Measurements from ENCODE around the gene TRIM9.

TRIM9 gene

GRCh38 chr14:51028361-51028760 is 66.5 kb downstream of the TRIM9 start:
- Histone ChIP-seq H3K9ac (ENCODE audit: low read length) (no peak overlapping the region), H3K27ac (ENCODE audit: low read length) (no peak overlapping the region), H3K79me2 (ENCODE audit: low read length) (no peaks in the 10 kb centered on the region), H4K20me1 (ENCODE audit: insufficient read depth, low read length) (no peaks in the 10 kb centered on the region), H3K9me3 (ENCODE audit: insufficient read depth, low read length) (no peaks in the 10 kb centered on the region), H3K4me1 (ENCODE audit: low read length) (peaks cover 7% of the 10 kb centered on the region), H3K36me3 (replicated peaks; ENCODE audit: low read depth, low read length) (no peaks in the 10 kb centered on the region), H2AFZ (ENCODE audit: low read depth, low read length) (no peak overlapping the region), H3K4me3 (ENCODE audit: low read length) (no peak overlapping the region), H3K27me3 (ENCODE audit: low read depth, low read length) (0 out of 2 replicates have a peak, but pooled peaks cover 2% of the 10 kb centered on the region), H3K4me2 (ENCODE audit: low read length) (no peak overlapping the region)
- TF ChIP-seq CTCF (IDR thresholded peaks at IDR 0.05; ENCODE audit: low read depth, low read length) (no peak), EZH2phosphoT487 (IDR thresholded peaks at IDR 0.05; ENCODE audit: low read depth) (no peak)

- TF ChIP-seq CTCF (IDR thresholded peaks at IDR 0.05; ENCODE audit: low read depth, low read length) (no peak), EZH2phosphoT487 (IDR thresholded peaks at IDR 0.05; ENCODE audit: low read depth) (no peak)
- H3K9ac ChIP-seq (ENCODE audit: low read length): no peak overlapping the region
These were observed 70.5 kb downstream of the TRIM9 start for GRCh38 chr14:51024377-51024776.

GRCh38 chr14:51023964-51024363 is 70.9 kb downstream of the TRIM9 start:
- no peak overlapping the region for H3K9ac ChIP-seq (ENCODE audit: low read length)
- TF ChIP-seq CTCF (IDR thresholded peaks at IDR 0.05; ENCODE audit: low read depth, low read length): no peak
- no peaks in the 10 kb centered on the region for H3K79me2 ChIP-seq (ENCODE audit: low read length)
- peaks cover 7% of the 10 kb centered on the region for H3K4me1 ChIP-seq (ENCODE audit: low read length)
- H3K4me2 ChIP-seq (ENCODE audit: low read length): no peak overlapping the region
- no peaks in the 10 kb centered on the region for H3K36me3 ChIP-seq (replicated peaks; ENCODE audit: low read depth, low read length)
- no peak overlapping the region for H2AFZ ChIP-seq (ENCODE audit: low read depth, low read length)
- no peak overlapping the region for H3K4me3 ChIP-seq (ENCODE audit: low read length)
- H3K27ac ChIP-seq (ENCODE audit: low read length): no peak overlapping the region
- H4K20me1 ChIP-seq (ENCODE audit: insufficient read depth, low read length): no peaks in the 10 kb centered on the region
- H3K9me3 ChIP-seq (ENCODE audit: insufficient read depth, low read length): no peaks in the 10 kb centered on the region
- 0 out of 2 replicates have a peak, but pooled peaks cover 2% of the 10 kb centered on the region for H3K27me3 ChIP-seq (ENCODE audit: low read depth, low read length)

More at GRCh38 chr14:51024377-51024776, 70.5 kb downstream of the TRIM9 start:
- Histone ChIP-seq H2AFZ (ENCODE audit: low read depth, low read length) (no peak overlapping the region), H3K4me1 (ENCODE audit: low read length) (peaks cover 7% of the 10 kb centered on the region), H3K79me2 (ENCODE audit: low read length) (no peaks in the 10 kb centered on the region), H3K9me3 (ENCODE audit: insufficient read depth, low read length) (no peaks in the 10 kb centered on the region), H3K27me3 (ENCODE audit: low read depth, low read length) (0 out of 2 replicates have a peak, but pooled peaks cover 2% of the 10 kb centered on the region), H3K27ac (ENCODE audit: low read length) (no peak overlapping the region), H3K36me3 (replicated peaks; ENCODE audit: low read depth, low read length) (no peaks in the 10 kb centered on the region), H4K20me1 (ENCODE audit: insufficient read depth, low read length) (no peaks in the 10 kb centered on the region), H3K4me2 (ENCODE audit: low read length) (no peak overlapping the region), H3K4me3 (ENCODE audit: low read length) (no peak overlapping the region)

GRCh38 chr14:51022769-51023168 is 72.1 kb downstream of the TRIM9 start:
- Histone ChIP-seq H3K27ac (ENCODE audit: low read length) (no peak overlapping the region), H3K79me2 (ENCODE audit: low read length) (no peaks in the 10 kb centered on the region), H3K4me2 (ENCODE audit: low read length) (no peak overlapping the region), H3K27me3 (ENCODE audit: low read depth, low read length) (no peaks in the 10 kb centered on the region), H3K36me3 (replicated peaks; ENCODE audit: low read depth, low read length) (no peaks in the 10 kb centered on the region), H3K9ac (ENCODE audit: low read length) (no peak overlapping the region), H4K20me1 (ENCODE audit: insufficient read depth, low read length) (no peaks in the 10 kb centered on the region), H2AFZ (ENCODE audit: low read depth, low read length) (no peak overlapping the region), H3K4me1 (ENCODE audit: low read length) (peaks cover 3% of the 10 kb centered on the region), H3K9me3 (ENCODE audit: insufficient read depth, low read length) (no peaks in the 10 kb centered on the region), H3K4me3 (ENCODE audit: low read length) (no peak overlapping the region)
- TF ChIP-seq CTCF (IDR thresholded peaks at IDR 0.05; ENCODE audit: low read depth, low read length) (no peak), EZH2phosphoT487 (IDR thresholded peaks at IDR 0.05; ENCODE audit: low read depth) (no peak)

Data from OCI-LY3 (cell line).